Measurements from ENCODE around the gene PLD4.
A peak's percentile ranks its signal among the peaks of the same experiment; 100 is the strongest.

Gene PLD4

DNA sequence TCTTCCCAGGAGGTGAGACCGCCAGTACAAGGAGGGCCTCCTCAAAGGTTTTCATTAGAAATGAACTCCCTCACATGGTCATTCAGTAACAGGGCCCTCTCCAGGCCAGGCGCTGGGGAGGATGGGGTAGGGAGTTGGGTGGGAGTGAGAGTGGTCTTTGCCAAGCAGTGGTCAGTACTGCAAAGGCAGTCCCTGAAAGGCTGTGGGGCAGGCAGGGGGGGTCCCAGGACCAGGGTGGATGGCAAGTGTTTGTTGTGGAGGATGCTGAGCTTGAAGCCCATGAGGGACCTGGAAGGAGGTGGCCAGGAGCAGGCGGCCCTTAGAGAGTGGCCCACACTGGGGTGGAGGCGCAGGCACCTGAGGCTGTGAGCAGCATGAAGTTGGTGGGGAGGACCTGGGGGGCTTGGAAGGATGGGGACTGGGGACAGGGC is 33.5 kb upstream of the PLD4 start:
- no peaks in the 10 kb centered on the region for H3K27me3 ChIP-seq
- H3K9ac ChIP-seq, result no peak overlapping the region
- H3K36me3 ChIP-seq, result peaks cover 0 to 20% (median 0%) of the 10 kb centered on the region in 11 experiments; a peak in 4 of 22 replicates
- H3K4me2 ChIP-seq, result no peak overlapping the region
- H3K4me1 ChIP-seq, result peaks cover 11 to 38% (median 37%) of the 10 kb centered on the region in 10 experiments
- TF ChIP-seq Cebpa-rat (IDR thresholded peaks at IDR 0.05), result no peak
- H3K27ac ChIP-seq, result no peak overlapping the region
- H4K20me1 ChIP-seq, result peaks cover 0 to 55% (median 0%) of the 10 kb centered on the region in 11 experiments; a peak in 5 of 22 replicates
- no peaks in the 10 kb centered on the region for H3K9me3 ChIP-seq (replicated peaks in 1 of 11)
- H3K4me3 ChIP-seq, result no peak overlapping the region

DNA sequence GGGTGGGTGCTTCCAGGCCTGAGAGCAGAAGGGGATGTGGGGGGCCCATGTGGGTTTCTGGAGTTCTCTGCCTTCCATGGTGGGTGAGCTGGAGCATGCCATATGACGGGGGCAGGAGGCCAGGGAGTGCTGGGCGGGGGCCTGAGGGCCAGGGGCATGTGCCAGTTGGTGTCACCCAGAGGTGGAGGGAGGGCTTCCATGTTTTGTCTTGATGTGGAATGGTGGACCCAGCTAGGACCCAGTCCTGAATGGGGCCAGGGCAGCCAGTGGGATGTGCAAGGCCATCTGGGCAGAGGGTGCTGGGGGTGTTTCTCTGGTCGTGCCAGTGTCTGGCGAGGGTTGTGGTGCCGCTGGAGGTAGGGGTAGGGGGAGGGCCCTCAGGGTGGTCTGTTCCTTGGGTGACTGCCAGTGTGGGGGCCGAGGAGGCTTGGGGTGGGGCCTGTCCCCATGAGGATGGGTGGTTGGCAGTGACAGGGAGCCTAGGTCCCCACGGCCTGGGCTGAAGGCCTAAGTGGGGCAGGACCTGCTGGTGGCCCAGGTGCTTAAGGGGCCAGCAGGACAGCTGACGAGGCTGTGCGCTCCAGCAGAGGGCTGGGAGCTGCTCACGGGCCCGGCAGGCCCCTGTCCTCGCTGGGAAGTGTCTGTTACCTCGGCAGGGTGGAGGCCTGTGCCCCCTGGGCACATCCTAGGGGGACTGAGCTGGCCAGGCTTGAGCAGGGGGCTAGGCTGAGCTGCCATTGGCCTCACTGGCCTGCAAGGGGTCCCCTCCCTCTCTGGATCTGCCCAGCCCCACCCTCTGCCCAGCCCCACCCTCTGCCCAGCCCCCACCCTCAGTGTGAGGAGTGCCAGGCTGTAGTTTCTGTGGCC is 32.8 kb upstream of the PLD4 start:
- Histone ChIP-seq H3K4me1 (peaks cover 15 to 43% (median 41%) of the 10 kb centered on the region in 10 experiments), H3K9me3 (replicated peaks in 1 of 11) (no peaks in the 10 kb centered on the region), H3K27ac (no peak overlapping the region), H3K9ac (no peak overlapping the region), H3K36me3 (peaks cover 0 to 13% (median 0%) of the 10 kb centered on the region in 11 experiments; a peak in 3 of 22 replicates), H3K4me2 (no peak overlapping the region), H3K4me3 (no peak overlapping the region), H4K20me1 (peaks cover 0 to 48% (median 0%) of the 10 kb centered on the region in 11 experiments; a peak in 5 of 22 replicates), H3K27me3 (no peaks in the 10 kb centered on the region)
- TF ChIP-seq Cebpa-rat (IDR thresholded peaks at IDR 0.05), result no peak

DNA sequence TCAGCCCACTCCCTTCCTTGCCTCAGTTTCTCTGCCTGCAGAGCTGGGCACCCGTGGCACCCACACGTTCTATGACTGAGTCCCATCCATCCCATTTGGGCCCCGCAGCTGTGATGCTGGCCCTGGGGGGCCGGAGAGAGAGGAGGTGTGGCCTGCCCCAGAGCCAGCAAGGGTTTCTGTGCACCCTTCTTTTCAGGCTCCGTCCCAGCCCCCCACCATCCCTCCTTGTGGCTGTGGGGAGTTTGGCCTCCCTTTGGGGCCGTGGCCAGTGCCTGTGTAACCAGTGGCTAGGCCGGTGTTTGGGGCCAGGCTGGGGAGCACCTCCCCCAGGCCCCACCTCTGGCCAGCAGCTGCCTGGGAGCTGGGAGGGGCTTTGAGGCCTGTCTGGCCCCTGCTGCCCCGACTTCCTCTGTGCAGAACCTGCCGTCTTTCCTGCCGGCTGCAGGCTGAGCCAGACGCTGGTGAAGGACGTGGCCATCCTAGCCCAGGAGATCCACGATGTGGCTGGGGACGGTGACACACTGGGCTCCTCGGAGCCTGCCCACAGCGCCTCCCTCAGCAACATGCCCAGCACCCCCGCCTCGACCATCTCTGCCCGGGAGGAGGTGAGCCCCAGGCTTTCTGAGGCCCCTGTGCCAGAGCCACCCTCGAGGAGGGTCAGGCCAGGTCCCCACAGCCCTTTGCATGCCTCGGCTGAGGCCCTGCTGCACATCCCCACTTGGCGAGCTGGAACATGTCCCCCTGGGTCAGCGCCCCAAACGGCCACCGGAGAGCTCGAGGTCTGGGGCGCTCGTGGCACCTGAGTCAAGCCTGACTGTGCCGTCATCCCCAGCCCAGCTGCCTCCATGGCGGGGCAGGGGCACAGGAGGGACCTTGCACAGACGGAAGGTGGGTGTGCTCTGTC is 31.9 kb upstream of the PLD4 start:
- H3K9ac ChIP-seq, result no peak overlapping the region
- no peak overlapping the region for H3K27ac ChIP-seq
- H3K4me2 ChIP-seq, result peak overlapping the region in 6 of 11 experiments; percentile 54 to 80 (median 75); a peak in 10 of 22 replicates
- H3K27me3 ChIP-seq, result no peaks in the 10 kb centered on the region
- H3K4me1 ChIP-seq, result peaks cover 15 to 48% (median 41%) of the 10 kb centered on the region in 10 experiments
- H3K36me3 ChIP-seq, result peaks cover 0 to 4% (median 0%) of the 10 kb centered on the region in 11 experiments; a peak in 3 of 22 replicates
- peaks cover 0 to 39% (median 0%) of the 10 kb centered on the region in 11 experiments; a peak in 5 of 22 replicates for H4K20me1 ChIP-seq
- no peaks in the 10 kb centered on the region for H3K9me3 ChIP-seq (replicated peaks in 1 of 11)
- no peak overlapping the region for H3K4me3 ChIP-seq
- TF ChIP-seq Cebpa-rat (IDR thresholded peaks at IDR 0.05), result no peak

DNA sequence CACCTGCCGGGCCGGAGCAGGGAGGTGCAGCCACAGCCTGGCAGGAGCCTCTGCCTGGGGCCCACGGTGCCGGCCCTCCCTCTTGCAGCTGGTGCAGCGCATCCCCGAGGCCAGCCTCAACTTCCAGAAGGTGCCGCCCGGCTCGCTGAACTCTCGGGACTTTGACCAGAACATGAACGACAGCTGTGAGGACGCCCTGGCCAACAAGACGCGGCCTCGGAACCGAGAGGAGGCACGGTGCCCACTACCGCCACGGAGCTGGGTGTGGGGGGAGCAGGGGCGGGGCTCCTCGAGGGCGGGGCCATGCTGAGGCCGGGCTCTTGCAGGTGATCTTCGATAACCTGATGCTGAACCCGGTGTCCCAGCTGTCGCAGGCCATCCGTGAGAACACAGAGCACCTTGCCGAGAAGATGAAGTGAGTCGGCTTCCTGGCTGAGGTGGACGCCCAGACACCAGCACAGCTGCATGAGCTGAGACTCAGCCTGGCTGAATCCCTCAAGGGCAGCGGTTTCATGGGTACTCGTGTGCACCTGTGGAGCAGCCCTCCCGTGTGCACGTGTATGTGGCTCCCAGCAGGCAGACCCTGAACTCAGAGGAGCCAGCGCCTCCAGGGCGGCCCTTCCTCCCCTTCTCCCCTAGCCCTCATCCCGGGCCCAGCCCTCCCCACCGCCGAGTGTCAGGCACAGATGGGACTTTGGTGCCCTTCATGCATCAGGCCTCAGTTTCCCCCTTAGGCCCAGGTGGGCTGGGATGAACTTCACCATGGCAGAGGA is 31.1 kb upstream of the PLD4 start:
- H3K9me3 ChIP-seq (replicated peaks in 1 of 11), result no peaks in the 10 kb centered on the region
- peaks cover 15 to 48% (median 41%) of the 10 kb centered on the region in 10 experiments for H3K4me1 ChIP-seq
- peaks cover 0 to 30% (median 0%) of the 10 kb centered on the region in 11 experiments; a peak in 4 of 22 replicates for H4K20me1 ChIP-seq
- peak overlapping the region in 10 of 11 experiments; percentile 16 to 80 (median 62); a peak in 16 of 22 replicates for H3K4me2 ChIP-seq
- H3K4me3 ChIP-seq, result no peak overlapping the region
- H3K36me3 ChIP-seq, result no peaks in the 10 kb centered on the region; a peak in 2 of 22 replicates
- no peaks in the 10 kb centered on the region for H3K27me3 ChIP-seq
- H3K27ac ChIP-seq, result no peak overlapping the region
- TF ChIP-seq Cebpa-rat (IDR thresholded peaks at IDR 0.05), result no peak
- 0 out of 22 replicates have a peak overlapping the region, but pooled peaks of 2 of the 11 experiments have one; percentile 7 to 22 for H3K9ac ChIP-seq

DNA sequence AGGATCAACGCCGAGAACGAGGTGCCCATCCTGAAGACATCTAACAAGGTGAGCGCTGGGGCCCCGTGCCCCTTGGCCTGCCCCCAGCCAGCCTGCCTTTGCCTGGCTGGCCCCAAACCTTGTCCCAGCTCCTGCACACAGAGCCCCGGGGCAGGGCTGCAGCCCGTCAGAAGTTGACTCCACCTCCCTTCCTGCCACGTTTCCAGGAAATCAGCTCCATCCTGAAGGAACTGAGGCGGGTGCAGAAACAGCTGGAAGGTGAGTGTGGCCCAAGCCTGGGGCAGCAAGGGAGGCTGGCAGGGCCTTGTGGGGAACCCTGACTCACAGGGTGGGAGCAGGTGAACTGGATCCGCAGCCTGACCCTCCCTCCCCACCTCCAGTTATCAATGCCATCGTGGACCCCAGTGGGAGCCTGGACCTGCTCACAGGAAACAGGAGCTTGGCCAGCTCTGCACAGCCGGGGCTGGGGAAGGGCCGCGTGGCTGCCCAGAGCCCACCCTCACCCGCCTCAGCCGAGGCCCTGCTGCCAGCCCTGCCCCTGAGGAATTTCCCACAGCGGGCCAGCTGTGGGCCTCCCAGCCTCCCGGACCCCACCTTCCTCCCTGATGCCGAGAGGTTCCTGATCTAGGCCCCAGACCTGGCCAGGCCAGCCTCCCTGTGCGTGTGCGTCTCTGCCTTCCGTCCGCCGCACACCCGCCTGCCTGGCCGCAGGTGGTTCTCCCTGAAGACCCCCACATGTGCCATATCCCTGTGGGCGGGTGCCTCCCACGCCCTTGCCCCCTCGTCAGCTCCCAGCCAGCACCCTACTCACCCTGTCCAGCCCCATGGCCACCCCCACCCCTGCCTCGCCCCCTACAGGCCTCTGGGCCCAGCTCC is 30.1 kb upstream of the PLD4 start:
- Histone ChIP-seq H3K4me2 (peak overlapping the region; percentile 16 to 80 (median 54); a peak in 19 of 22 replicates), H3K27ac (no peak overlapping the region), H3K27me3 (no peaks in the 10 kb centered on the region), H4K20me1 (peaks cover 0 to 28% (median 0%) of the 10 kb centered on the region in 11 experiments; a peak in 4 of 22 replicates), H3K9me3 (replicated peaks in 1 of 11) (no peaks in the 10 kb centered on the region), H3K4me3 (no peak overlapping the region), H3K9ac (peak overlapping the region in 3 of 11 experiments; percentile 2 to 22 (median 7); a peak in 2 of 22 replicates), H3K36me3 (no peaks in the 10 kb centered on the region), H3K4me1 (peaks cover 15 to 53% (median 42%) of the 10 kb centered on the region in 10 experiments)
- no peak for TF ChIP-seq Cebpa-rat (IDR thresholded peaks at IDR 0.05)

DNA sequence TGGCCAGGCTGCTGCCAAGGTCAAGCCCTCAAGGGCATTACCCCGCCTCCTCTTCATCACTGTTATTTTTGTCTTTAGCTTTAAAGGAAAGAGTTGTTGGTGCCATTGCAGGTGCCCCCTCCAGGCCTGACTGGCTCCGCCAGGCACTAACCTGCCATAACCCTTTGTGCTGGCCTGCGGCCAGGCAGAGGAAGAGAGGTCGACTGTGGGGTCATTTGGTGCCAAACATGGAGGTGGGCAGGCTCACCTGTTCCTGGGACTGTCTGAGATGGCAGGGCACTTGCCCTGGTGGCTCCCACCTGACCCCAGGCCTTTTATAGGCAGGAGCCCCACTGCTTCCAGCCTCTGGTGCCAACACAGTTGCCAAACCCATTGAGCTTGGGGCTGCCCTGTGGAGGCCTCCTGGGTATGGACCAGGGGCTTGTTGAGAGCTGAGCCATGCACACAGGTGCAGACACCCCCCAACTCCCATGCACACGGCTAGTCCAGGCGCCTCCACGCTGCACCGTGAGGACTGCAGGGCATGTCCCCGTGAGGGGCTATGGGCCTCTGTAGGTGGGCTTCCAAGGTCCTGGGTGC is 29.4 kb upstream of the PLD4 start:
- Histone ChIP-seq H3K36me3 (no peaks in the 10 kb centered on the region), H4K20me1 (peaks cover 0 to 28% (median 0%) of the 10 kb centered on the region in 11 experiments; a peak in 4 of 22 replicates), H3K4me1 (peaks cover 15 to 53% (median 42%) of the 10 kb centered on the region in 10 experiments), H3K9me3 (replicated peaks in 1 of 11) (no peaks in the 10 kb centered on the region), H3K9ac (peak overlapping the region in 1 of 11 experiments; percentile 5; a peak in 1 of 22 replicates), H3K4me3 (no peak overlapping the region), H3K27me3 (no peaks in the 10 kb centered on the region), H3K27ac (no peak overlapping the region), H3K4me2 (peak overlapping the region; percentile 9 to 80 (median 54))
- TF ChIP-seq Cebpa-rat (IDR thresholded peaks at IDR 0.05), result no peak

All from BLaER1 treated with 17β-estradiol and CSF1 and Interleukin-3, amounts not matched to agents 10 nM and 100 nM (cell line).